MG63 (cell line): ENCODE results near the gene CHI3L2. TPM values are rescaled to one million over a fixed set of nuclear protein-coding genes. Genes with fewer than 3 reads are reported as not detected.

Source experiments
- DNase-seq: peaks from one replicate; pipeline ENCODE4 v3.0.0-alpha.2; 2020
- H3K27me3 ChIP-seq: fragments of 250-450 bp; sonication (Bioruptor Pico); 2 replicates; pipeline ENCODE4 v1.5.1; 2020; ENCODE audit warnings: mild to moderate bottlenecking, moderate library complexity
- H3K36me3 ChIP-seq: fragments of 250-450 bp; sonication (Bioruptor Pico); 2 replicates; pipeline ENCODE4 v1.5.1; 2020; ENCODE audit warnings: mild to moderate bottlenecking, moderate library complexity
- H3K4me3 ChIP-seq: fragments of 250-450 bp; sonication (Bioruptor Pico); 2 replicates; pipeline ENCODE4 v1.5.1; 2020; ENCODE audit warnings: mild to moderate bottlenecking, moderate library complexity
- H3K9me3 ChIP-seq: fragments of 250-450 bp; sonication (Bioruptor Pico); 2 replicates; pipeline ENCODE4 v1.5.1; 2020; ENCODE audit warnings: mild to moderate bottlenecking, moderate library complexity
- total RNA-seq: library from RNA; depleted of rRNA; stranded (reverse); fragments of >200 nt; shearing (Covaris generic); gene quantifications from 2 replicates; pipeline ENCODE4 v1.2.3, GENCODE V29; 2014; ENCODE audit warnings: low replicate concordance

Gene CHI3L2
- total RNA-seq, 1 experiment from 2014 or later: 3.2 TPM

DNA sequence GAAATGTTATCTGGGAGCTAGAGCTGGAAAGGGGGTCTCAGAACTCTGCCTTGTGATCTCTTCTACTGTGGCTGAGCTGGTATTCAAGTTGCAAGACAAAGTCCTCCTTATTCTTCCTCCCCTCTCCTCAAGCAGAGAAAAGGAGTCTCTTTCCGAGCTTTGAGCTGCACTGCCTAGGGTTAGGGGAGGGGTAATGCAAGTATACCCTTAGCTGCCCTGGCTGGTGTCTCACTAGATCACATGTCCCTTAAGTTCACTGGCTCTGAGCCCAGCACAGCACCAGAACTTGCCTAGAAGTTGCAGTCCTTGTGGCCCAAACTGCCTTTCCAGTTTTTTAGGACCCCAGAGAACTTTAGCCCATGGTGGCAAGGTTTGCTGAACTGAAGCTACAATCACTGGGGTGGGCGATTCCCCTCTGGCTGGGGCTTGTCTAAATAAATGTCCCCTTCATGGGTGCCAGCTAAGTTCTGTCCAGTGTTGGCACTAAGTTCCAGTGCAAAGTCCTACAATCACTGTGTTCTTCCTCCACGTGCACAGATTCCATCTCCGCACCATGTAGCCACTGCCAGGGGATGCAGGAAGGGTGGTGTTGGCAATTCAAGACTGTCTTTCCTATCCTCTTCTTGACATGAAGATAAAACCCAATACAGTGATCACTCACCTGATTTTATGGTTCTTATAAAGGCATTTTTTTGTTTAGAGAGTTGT lies 40.4 kb downstream of the CHI3L2 start:
- peaks cover 2% of the 10 kb centered on the region for H3K9me3 ChIP-seq
- H3K27me3 ChIP-seq: peaks cover 6% of the 10 kb centered on the region; the same call in 1 of the 2 replicates
- no peaks in the 10 kb centered on the region for H3K36me3 ChIP-seq
- H3K4me3 ChIP-seq: no peak overlapping the region
- no peak for DNase-seq

DNA sequence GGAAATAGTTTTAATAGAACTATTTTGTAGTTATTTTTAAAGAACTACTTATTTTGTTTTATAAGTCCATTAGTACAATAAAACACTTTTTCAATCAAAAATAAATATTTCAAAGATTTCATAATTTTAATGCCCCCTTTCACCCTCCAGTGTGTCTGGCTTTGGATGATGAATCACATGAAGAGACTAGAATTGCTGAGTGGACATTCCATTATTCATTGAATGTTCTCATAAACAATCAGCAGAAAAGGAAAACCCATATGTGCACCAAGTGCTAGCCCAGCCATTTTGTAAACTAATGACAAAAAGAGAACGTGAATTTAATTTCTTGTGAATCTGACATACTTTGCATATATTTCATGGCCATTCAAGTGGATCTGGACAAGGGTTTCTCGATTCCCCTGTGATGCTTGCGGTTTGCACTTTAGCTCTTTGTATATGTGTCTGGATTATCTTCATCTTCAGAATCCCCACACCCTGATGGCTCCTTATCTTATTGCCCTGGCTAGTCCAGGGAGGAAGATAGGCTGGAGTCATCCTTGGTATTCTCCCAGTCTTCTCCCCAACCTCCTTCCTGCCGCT lies 42.4 kb downstream of the CHI3L2 start:
- no peaks in the 10 kb centered on the region for H3K36me3 ChIP-seq
- H3K27me3 ChIP-seq: peaks cover 6% of the 10 kb centered on the region; the same call in 1 of the 2 replicates
- no peak for DNase-seq
- H3K9me3 ChIP-seq: no peaks in the 10 kb centered on the region; the same call in 1 of the 2 replicates
- H3K4me3 ChIP-seq: no peak overlapping the region

- H3K36me3 ChIP-seq: no peaks in the 10 kb centered on the region
Measured at GRCh38 chr1:111270771-111271463, 43.4 kb downstream of the CHI3L2 start.

GRCh38 chr1:111271464-111271801 lies 43.9 kb downstream of the CHI3L2 start:
- Histone ChIP-seq H3K9me3 (no peaks in the 10 kb centered on the region; the same call in 1 of the 2 replicates), H3K4me3 (no peak overlapping the region), H3K36me3 (no peaks in the 10 kb centered on the region), H3K27me3 (no peaks in the 10 kb centered on the region; the same call in 1 of the 2 replicates)
- DNase-seq: no peak

More at GRCh38 chr1:111270771-111271463, 43.4 kb downstream of the CHI3L2 start:
- no peak for DNase-seq
- H3K4me3 ChIP-seq: no peak overlapping the region
- no peaks in the 10 kb centered on the region; the same call in 1 of the 2 replicates for H3K9me3 ChIP-seq
- peaks cover 2% of the 10 kb centered on the region; the same call in 1 of the 2 replicates for H3K27me3 ChIP-seq

DNA sequence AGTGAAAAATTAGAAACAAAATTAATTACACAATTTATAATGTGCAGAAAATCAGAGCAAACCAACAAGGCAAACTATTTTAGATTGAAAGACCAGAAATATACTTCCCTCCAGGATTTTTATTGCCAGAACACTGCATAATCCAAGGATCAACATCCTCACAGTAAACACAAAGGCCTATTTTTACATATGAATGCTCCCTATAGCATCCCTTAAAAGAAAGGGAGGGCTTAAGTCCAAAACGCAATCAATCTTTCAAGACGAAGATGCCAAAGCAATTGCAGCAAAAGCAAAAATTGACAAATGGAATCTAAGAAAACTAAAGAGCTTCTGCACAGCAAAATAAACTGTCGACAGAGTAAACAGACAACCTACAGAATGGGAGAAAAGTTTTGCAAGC lies 44.6 kb downstream of the CHI3L2 start:
- H3K36me3 ChIP-seq: no peaks in the 10 kb centered on the region

DNA sequence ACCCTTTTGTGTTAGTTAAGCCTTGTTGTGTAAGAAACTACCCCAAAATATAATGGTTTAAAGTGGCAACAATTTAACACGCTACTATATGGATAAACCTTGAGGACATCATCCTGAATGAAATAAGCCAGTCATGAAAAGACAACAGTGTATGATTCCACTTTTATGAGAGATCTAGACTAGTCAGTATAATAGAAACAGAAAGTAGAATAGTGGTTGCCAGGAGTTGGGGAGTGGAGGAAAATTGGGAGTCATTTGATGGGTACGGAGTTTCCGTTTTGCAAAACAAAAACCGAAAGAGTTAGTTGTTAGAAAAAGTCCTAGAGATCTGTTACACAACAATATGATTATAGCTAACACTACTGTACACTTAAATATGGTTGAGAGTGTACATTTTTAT lies 47.1 kb downstream of the CHI3L2 start:
- Histone ChIP-seq H3K9me3 (peaks cover 5% of the 10 kb centered on the region), H3K4me3 (peak overlapping the region; percentile 25), H3K36me3 (no peaks in the 10 kb centered on the region), H3K27me3 (no peaks in the 10 kb centered on the region)
- peak; percentile 16 for DNase-seq

More for the DNA sequence above, 44.6 kb downstream of the CHI3L2 start:
- H3K4me3 ChIP-seq: no peak overlapping the region
- H3K9me3 ChIP-seq: peaks cover 5% of the 10 kb centered on the region
- H3K27me3 ChIP-seq: no peaks in the 10 kb centered on the region
- no peak for DNase-seq

DNA sequence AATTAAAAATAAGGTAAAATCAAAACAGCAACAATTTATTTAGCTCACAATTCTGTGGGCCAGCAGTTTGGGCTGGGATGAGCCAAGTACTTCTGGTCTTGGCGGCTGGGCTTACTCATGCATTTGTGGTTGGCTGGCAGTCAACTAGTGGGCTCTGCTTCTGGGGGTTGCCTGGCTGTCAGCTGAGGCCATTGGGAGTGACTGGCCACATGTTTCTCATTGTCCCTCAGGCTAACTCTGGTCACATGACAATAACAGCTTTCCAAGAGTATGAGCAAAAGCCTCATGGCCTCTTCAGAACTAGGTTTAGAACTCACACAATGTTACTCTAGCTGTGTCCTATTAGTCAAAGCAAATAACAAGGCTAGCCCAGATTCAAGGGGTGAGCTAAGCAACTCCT lies 47.6 kb downstream of the CHI3L2 start:
- Histone ChIP-seq H3K27me3 (no peaks in the 10 kb centered on the region), H3K36me3 (no peaks in the 10 kb centered on the region), H3K4me3 (peak overlapping the region; percentile 25), H3K9me3 (peaks cover 5% of the 10 kb centered on the region)
- DNase-seq: peak; percentile 97

- Histone ChIP-seq H3K4me3 (no peak overlapping the region), H3K36me3 (no peaks in the 10 kb centered on the region), H3K9me3 (peaks cover 5% of the 10 kb centered on the region), H3K27me3 (no peaks in the 10 kb centered on the region)
- DNase-seq: no peak
Measured at GRCh38 chr1:111275780-111276433, 48.4 kb downstream of the CHI3L2 start.

DNA sequence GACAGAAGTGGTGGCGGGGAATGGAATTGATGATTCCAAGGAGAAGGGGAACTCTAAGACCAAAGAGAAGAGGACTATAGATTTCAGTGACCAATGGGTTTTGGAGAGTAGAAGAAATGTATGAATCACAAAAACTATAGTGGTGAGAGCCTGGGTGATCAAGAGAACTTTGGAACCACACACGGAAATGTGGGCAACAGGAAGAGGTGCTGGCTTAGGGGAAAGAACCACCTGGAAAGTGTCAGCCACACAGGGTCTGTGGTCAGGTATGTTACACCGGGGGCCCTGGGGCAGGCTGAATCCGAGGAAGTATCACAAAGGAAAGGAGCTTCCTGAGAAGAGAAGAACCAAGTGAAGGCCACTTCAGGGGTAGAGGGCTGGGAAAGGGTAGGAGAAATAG lies 51.6 kb downstream of the CHI3L2 start:
- Histone ChIP-seq H3K4me3 (no peak overlapping the region), H3K27me3 (no peaks in the 10 kb centered on the region), H3K36me3 (no peaks in the 10 kb centered on the region), H3K9me3 (peaks cover 5% of the 10 kb centered on the region)
- DNase-seq: no peak

- no peak overlapping the region for H3K4me3 ChIP-seq
- H3K9me3 ChIP-seq: peaks cover 5% of the 10 kb centered on the region
- H3K27me3 ChIP-seq: no peaks in the 10 kb centered on the region
- DNase-seq: no peak
- H3K36me3 ChIP-seq: no peaks in the 10 kb centered on the region
Measured at GRCh38 chr1:111280267-111280666, 52.8 kb downstream of the CHI3L2 start.

- no peak for DNase-seq
- no peak overlapping the region for H3K4me3 ChIP-seq
Measured at GRCh38 chr1:111281411-111281810, 53.9 kb downstream of the CHI3L2 start.

GRCh38 chr1:111283838-111284237 lies 56.3 kb downstream of the CHI3L2 start:
- no peak overlapping the region for H3K4me3 ChIP-seq
- DNase-seq: no peak
- no peaks in the 10 kb centered on the region for H3K36me3 ChIP-seq
- no peaks in the 10 kb centered on the region for H3K9me3 ChIP-seq
- H3K27me3 ChIP-seq: peaks cover 2% of the 10 kb centered on the region; the same call in 1 of the 2 replicates

More at GRCh38 chr1:111281411-111281810, 53.9 kb downstream of the CHI3L2 start:
- H3K9me3 ChIP-seq: peaks cover 5% of the 10 kb centered on the region
- no peaks in the 10 kb centered on the region for H3K27me3 ChIP-seq
- H3K36me3 ChIP-seq: no peaks in the 10 kb centered on the region

- Histone ChIP-seq H3K4me3 (no peak overlapping the region), H3K27me3 (peaks cover 2% of the 10 kb centered on the region; the same call in 1 of the 2 replicates), H3K9me3 (no peaks in the 10 kb centered on the region), H3K36me3 (no peaks in the 10 kb centered on the region)
- no peak for DNase-seq
Measured at GRCh38 chr1:111285879-111286278, 58.4 kb downstream of the CHI3L2 start.

- H3K27me3 ChIP-seq: peaks cover 2% of the 10 kb centered on the region; the same call in 1 of the 2 replicates
- no peak for DNase-seq
- no peaks in the 10 kb centered on the region for H3K9me3 ChIP-seq
- H3K4me3 ChIP-seq: no peak overlapping the region
- no peaks in the 10 kb centered on the region for H3K36me3 ChIP-seq
Measured at GRCh38 chr1:111286912-111287311, 59.4 kb downstream of the CHI3L2 start.

DNA sequence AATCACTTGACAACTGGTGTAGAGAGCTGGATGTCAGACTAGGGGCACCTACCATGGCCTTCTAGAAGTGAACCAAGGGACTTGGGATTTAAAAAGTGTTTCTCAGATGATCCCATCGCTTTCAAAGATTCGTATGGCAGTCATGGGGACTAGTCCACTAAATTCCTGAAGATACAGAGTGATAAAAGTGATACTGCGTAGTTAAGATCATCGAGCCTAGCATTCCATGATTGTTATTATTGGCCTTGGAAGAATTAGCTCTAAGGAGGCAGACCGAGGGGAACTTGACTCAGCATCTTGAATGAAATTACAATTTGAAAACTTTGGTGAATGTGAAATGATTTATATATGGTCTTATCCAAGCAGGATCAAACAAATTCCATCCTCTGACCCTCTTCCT lies 61.9 kb downstream of the CHI3L2 start:
- no peaks in the 10 kb centered on the region for H3K9me3 ChIP-seq
- no peak overlapping the region for H3K4me3 ChIP-seq
- no peak for DNase-seq
- H3K27me3 ChIP-seq: peaks cover 2% of the 10 kb centered on the region; the same call in 1 of the 2 replicates
- no peaks in the 10 kb centered on the region for H3K36me3 ChIP-seq

DNA sequence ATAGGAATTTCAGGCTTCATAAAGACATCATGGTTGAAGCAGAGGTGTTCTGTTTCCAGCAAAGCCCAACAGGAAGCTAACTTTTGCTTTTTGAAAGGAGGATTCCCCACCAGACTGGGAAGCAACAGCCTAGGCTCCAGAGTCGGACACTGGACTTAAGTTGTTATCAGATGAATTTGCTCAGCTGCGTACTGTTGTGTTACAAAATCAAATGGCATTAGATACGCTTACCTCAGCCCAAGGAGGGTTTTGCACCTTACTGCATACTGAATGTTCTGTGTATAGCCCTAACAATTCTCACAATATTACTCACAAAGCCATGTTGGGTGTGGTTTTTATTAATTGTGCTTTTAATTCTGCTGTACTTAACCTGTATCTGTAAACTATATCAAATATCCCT lies 62.6 kb downstream of the CHI3L2 start:
- Histone ChIP-seq H3K4me3 (no peak overlapping the region), H3K9me3 (no peaks in the 10 kb centered on the region), H3K27me3 (peaks cover 2% of the 10 kb centered on the region; the same call in 1 of the 2 replicates), H3K36me3 (no peaks in the 10 kb centered on the region)
- DNase-seq: no peak

DNA sequence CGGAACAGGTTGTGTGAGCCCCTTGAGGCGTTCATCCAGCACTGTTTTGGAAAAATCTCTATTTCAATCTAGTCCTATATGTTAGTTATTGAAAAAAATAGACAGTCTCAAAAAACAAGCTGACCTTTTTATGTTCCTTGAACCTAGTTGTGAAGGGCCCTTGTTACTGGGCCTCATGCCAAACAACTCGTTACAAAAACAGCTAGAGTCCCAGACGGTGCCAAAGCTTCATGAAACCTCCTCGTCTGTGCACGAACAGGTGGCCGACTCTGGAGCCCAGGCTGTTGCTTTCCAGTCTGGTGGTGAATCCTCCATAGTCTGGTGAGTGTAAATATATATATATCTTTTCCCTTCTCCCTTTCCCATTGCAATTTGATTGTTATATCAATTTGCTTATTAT lies 63.1 kb downstream of the CHI3L2 start, which contains the start of gene CHIA:
Gene CHIA (plus strand): TSS at position 222 of the 400 bp plus-strand sequence. CDS start 19,617 bp downstream, outside the sequence.
- Histone ChIP-seq H3K9me3 (no peaks in the 10 kb centered on the region), H3K36me3 (no peaks in the 10 kb centered on the region)
- no peak for DNase-seq

More for the DNA sequence above, 63.1 kb downstream of the CHI3L2 start, which contains the start of gene CHIA:
- Histone ChIP-seq H3K4me3 (no peak within 1 kb of the TSS), H3K27me3 (peaks cover 2% of the 10 kb centered on the region; the same call in 1 of the 2 replicates)
